ENCODE data around the gene ADAMTS20. TPM values are rescaled to one million over a fixed set of nuclear protein-coding genes. Genes with fewer than 3 reads are reported as not detected.
"Not testable (repeated sequence)": the region's sequence is repeated elsewhere in the genome, so short reads cannot be mapped to it uniquely, and the experiment has no call there.

The ADAMTS20 gene, protein sequence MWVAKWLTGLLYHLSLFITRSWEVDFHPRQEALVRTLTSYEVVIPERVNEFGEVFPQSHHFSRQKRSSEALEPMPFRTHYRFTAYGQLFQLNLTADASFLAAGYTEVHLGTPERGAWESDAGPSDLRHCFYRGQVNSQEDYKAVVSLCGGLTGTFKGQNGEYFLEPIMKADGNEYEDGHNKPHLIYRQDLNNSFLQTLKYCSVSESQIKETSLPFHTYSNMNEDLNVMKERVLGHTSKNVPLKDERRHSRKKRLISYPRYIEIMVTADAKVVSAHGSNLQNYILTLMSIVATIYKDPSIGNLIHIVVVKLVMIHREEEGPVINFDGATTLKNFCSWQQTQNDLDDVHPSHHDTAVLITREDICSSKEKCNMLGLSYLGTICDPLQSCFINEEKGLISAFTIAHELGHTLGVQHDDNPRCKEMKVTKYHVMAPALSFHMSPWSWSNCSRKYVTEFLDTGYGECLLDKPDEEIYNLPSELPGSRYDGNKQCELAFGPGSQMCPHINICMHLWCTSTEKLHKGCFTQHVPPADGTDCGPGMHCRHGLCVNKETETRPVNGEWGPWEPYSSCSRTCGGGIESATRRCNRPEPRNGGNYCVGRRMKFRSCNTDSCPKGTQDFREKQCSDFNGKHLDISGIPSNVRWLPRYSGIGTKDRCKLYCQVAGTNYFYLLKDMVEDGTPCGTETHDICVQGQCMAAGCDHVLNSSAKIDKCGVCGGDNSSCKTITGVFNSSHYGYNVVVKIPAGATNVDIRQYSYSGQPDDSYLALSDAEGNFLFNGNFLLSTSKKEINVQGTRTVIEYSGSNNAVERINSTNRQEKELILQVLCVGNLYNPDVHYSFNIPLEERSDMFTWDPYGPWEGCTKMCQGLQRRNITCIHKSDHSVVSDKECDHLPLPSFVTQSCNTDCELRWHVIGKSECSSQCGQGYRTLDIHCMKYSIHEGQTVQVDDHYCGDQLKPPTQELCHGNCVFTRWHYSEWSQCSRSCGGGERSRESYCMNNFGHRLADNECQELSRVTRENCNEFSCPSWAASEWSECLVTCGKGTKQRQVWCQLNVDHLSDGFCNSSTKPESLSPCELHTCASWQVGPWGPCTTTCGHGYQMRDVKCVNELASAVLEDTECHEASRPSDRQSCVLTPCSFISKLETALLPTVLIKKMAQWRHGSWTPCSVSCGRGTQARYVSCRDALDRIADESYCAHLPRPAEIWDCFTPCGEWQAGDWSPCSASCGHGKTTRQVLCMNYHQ (N-terminal part only)
- polyA plus RNA-seq (2013, experiment 1 of 2; ENCODE audit: insufficient read length), result 0.17 TPM
- 0.07 TPM for polyA plus RNA-seq (2013, experiment 2 of 2; ENCODE audit: insufficient read length)

DNA sequence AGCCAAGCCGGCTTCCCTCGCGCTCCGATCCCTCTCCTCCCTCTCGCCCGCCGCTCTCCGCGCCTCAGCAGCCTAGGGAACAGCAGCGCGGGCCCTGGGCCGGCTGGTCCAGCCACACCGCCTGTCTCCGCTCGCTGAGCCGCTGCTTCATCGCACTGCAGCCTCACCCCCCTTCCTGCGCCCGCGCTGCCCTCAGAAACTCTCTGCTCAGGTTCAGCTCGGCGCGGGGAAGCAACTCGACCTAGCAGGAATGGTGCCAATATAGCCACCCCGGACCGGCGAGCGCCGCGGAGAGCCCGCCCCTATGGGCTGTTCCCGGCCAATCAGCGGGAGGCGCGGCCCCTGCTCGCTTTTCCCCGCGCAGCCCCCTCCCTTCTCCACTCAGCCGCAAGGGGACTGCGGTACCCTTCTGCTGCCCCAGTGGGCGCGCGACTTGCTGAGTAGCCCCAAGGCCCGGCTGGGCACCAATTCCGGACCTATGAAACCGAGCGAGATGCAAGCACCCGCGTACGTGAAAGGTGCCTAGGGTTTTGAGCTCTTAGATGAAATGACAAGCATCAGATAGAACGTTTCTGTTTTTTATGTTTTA, at the start of gene ADAMTS20:
Gene ADAMTS20, minus strand, starts transcription at position 233 of the 589 bp plus-strand sequence. CDS start 282 bp downstream, outside the sequence.
- peak; percentile 32 for DNase-seq

DNA sequence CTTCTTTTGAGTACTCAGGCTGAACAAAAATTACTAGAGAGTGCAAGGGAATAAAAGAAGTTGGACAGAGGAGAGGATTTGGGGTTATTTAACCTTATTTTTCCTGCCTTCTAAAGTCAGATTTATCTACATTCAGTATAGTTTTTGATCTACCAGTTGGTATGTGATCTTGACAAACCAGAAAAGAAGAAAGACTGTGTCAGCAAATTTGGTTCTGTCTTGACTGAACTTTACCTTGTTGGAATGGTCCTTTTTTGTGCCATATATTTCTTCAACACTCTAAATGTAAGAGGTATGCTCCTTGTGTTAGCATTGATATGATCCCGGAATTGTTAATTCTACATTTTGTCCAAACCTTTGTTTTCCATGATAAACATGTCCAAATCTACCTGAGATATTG, 47.7 kb upstream of the ADAMTS20 start:
- no peak for DNase-seq

DNA sequence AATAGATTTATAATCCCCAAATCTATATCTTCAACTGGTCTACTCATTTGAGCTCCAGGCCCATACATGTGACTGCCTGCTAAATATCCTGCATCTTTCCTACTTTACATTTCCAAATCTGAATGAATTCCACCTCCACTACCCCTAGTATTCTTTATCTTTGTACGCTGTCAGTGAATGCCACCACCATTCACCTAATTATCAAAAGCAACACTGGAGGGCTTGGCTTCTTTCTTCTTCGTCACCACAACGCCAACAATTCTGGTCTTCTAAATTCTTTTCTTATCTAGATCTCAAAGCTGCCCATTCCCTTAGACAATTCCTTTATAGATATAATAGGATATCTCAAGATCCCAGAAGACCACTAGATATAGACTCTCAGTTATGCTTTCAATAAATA, 47.1 kb upstream of the ADAMTS20 start:
- DNase-seq, result no peak

DNA sequence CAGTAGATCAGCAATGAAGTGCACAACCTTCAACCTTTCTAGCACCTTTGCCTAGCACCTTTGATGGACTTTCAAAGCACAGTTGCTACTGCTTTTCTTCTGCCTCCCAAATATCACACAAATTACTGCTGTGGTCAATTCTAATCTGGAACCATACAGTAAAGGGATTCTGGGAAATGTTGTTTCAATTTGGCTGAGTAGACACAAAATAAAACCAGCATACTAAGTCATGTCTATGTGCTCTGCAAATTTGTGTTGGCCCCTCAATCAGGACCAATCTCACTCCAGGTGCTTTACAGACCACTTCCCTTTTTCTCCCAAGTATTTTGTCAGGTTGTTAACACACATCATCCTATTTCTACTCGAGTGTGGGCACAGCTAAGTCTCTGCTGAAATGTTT, 38.3 kb upstream of the ADAMTS20 start:
- DNase-seq, result no peak

DNA sequence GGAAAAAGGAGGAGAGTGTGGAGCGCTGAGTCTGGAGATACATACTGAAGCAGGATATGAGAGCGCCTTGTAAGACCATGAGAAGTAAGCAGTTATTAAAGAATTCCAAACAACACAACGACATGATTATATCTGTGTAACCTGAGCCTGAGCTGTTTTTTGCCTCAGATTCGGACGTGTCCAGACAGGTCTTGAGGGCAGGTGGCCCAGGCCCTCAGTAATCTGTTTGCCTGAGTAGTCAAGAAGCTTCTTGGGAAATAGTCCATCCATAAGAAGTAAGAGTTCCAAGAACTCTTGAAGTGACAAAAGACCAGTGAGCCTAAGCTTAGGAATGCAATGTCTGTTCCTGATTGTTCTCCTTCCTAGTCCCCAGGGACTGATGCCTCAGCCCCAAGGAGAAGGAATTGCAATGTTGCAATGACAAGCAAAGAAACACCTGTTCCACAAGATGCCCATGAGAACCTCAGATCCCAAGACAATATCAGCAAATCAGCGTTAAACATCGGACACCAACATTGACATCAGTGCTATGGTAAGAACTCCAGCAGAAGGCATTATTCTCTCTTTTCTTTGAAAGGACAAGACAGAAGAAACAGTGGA, 34.7 kb upstream of the ADAMTS20 start:
- DNase-seq, result peak; percentile 4

DNA sequence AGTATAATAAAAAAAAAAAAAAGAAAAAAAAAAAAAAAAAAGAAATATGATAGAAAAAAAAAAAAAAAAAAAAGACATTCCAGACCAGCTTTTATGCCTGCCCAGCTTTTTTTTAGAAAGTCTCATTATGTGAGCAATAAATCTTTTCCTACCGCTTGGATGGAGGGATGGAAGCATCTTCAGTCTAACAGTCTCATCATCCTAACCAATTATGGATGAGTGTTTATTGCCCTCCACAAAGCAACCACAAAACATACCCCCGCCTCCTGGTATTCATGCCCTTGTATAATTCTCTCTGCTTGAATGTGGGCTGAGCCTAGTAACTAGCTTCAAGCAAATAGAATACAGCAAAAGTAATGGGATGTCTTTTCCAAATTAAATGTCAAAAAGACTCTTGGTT, 33.7 kb upstream of the ADAMTS20 start:
- DNase-seq, result no peak

DNA sequence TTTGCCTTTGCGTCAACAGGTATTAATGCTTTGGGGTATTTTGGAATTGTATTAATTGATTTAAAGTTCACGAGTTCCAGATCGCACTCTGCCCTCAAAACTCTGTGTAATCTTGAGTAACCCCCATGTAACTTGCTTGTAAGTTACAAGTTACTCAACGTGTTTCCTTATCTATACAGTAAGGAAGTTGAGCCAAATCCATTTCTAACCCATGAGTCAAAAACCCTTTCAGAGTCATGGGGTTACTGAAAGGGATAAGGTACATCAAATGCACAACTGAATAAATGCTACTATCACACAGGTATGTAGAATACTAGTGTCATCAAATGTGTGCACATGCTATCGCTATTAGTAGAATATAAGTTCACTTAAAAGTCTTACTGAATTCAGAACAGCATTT, 28.6 kb upstream of the ADAMTS20 start:
- DNase-seq, result no peak

DNA sequence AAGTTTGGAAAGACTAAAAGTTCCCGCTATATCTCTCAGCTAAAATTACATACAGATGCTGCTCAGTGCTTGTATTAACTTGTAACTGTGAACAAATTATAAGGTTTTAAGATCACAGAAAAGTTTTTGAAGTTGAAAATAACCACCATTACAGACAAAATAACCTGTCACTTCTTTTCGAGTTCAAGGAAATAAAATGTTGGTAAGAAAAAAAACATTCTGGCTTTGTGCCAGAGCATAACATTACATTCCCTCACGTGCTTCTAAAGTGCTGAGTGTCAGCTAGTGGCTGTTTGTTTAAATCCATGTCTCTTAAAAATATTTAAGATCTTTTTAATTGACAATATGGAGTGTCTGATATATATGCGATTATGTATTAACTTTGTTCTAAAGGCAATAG, 27.2 kb upstream of the ADAMTS20 start:
- DNase-seq, result peak; percentile 33

DNA sequence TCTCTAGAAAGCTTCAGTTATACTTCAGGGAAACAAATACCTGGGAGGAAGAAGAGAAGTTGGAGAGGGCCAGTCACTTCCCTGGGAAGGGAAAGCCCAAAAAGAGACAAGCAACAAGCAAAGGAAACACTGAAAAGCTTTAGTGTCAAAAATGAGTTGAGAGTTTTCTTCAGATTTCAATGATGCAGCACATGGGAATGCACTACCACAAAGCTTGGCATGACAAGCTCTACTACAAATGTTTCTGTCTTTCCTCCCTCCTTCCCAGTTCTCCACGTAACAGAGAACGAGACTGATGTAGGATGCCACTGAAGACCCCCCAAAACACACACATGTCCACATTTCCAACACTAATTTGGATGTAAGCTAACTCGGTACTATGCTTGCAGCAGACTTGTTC, 26.8 kb upstream of the ADAMTS20 start:
- peak; percentile 68 for DNase-seq

DNA sequence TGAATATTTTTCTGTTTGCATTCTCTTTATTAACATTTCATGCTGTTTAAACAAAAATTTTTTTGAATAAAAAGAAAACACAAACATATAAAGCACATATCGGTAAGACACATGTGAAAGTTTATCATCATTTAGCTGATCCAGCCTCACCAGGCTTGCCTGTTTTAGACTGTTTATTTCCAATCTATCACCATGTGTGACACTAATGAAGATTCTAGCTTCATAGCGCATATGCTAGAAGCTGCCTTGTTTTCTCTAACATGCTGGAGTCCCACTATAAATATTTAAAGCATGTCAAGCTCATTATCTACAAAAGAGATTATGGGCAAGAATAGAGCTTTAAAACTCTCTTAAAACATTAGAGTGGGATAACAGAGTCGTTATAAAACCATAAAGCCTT, 25.4 kb upstream of the ADAMTS20 start:
- DNase-seq, result no peak

DNA sequence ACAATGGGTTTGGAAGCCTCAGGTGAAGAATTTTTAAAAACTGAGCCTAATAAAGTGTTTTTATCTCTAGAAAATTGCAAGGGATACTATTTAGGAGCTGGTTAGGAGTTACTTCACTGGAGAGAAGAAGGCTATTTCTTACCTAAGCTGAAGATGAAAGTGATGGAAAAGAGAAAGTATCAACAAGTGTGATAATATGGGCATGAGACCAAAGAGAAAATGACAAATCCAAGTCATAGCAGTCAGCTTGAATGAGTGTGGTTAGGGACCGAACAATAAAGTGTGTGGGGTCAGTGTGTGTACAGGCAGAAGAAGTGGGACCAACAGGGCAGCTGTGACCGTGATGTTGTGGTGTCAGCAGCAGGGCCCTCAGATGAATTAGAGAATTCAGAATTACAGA, 24.2 kb upstream of the ADAMTS20 start:
- no peak for DNase-seq

DNA sequence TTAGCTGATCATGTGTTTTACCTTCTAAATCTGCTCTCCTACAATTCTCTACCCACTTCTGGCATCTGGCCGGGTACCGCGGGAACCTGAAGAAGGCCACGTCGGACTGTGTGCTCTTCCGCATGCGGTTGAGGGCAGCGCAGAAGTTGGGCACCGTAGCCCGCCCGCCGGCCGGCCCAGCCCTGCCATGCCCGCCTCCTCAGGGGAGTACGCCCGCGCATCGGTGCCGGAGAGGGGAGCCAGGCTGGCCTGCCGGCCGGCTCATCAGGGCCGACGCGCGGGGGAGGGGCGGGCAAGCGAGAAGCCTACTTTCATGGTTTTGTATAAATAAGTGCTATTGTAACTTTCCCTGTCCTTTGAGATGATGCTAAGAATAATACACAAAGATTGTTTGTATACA, 19.9 kb upstream of the ADAMTS20 start:
- no peak for DNase-seq

DNA sequence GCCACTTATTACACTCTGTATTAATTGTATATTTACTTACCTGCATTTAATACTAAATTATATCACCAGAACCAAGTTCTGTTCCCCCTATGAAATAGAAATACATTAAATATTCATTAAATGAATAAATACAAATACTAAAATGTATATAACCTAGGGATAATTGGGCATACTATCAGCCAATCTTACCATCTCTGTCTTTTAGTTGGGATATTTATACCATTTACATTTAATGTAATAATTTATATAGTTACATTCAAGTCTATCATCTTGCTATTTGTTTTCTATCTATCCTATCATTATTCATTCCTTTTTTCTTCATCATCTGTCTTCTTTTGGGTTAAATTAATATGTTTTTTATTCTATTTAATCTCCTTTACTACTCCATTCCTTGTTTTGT, 4.1 kb upstream of the ADAMTS20 start:
- no peak for DNase-seq

DNA sequence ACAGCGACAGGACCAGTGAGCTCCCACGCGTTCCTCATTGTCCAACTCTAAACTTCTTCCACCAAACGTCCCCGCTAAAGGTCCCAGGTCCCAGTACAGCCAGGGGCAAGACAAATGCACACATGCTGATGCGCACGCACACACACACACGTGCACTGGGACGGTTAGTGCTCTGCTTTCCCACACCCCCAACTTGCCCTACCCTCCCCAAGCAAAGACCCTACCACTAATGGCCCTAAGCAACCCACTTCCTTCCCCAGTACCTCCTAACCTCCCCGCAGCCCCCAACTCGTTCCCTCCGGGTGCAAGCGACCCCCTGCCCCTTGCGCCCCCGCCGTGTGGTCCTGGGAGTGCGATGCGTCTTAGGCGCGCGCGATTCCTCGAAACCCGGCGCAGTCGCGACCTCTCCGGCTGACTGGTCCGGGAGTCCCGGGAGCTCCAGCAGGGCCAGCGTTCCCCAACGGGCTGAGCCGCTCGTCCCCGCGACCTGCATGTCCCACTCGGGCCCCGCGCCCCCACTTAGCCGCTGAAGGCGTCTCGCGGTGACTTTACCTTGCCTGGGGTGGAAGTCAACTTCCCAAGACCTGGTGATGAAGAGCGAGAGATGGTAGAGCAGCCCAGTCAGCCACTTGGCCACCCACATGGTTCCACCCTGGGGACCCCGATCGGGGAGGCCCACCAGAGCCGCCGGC, 578 bp downstream of the ADAMTS20 start:
- DNase-seq, result peak; percentile 7

DNA sequence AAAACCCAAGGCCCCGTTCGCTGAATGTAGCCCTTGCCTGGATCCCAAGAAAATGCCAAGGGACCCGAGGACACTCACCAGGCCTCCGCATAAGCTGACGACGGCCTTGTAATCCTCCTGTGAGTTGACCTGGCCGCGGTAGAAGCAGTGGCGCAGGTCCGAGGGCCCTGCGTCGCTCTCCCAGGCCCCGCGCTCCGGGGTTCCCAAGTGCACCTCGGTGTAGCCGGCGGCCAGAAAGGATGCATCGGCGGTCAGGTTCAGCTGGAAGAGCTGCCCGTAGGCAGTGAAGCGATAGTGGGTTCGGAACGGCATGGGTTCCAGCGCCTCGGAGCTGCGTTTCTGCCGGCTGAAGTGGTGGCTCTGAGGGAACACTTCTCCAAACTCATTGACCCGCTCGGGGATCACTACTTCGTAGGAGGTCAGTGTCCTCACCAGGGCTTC, 1.2 kb downstream of the ADAMTS20 start:
- DNase-seq, result no peak

DNA sequence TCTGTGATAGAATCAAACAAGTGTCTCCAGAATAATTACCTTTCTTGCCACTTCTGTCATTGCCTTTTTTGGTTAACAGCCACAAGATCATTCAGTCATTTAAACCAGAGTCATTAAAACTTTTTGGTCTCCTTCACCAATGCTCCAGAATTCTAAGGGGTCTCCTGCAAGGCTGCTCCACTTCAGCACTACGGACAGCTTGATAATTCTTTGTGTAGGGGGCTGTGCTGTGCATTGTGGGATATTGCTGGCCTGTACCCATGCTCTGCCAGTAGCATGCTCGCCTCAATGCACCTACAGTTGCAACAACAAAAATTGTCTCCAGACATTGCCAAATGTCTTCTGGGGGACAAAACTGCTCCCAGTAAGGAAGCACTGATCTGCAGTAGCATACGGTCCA, 7.3 kb downstream of the ADAMTS20 start:
- no peak for DNase-seq

DNA sequence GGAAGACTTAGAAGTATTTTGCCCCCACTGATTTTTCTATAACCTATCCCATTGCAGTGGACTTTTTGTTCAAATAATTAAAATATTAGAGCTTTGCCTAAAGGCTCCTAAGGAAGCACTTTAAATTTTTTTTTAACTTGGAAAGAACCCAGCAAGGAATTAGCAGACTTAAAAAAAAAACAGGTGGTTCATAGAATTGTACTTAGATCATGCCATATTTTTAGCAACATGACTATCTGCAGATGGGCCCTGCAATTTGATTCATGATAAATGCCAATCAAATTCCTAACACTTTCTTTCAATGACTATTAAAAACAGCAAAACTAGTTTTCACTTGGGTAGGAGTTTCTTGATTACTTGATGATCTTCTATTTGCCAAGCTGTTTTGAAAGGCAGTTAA, 11.5 kb downstream of the ADAMTS20 start:
- peak; percentile 72 for DNase-seq

DNA sequence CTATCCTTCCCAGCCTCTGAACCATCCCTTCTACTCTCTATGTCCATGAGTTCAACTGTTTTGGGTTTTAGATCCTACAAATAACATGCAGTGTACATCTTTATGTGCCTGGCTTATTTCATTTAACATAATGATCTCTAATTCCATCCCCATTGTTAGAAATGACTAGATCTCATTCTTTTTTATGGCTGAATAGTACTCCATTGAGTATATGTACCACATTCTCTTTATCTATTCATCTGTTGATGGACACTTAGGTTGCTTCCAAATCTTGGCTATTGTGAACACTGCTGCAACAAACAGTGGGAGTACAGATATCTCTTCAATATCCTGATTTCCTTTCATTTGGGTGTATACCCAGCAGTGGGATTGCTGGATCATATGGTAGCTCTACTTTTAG, 14.3 kb downstream of the ADAMTS20 start:
- DNase-seq, result not testable (repeated sequence)

DNA sequence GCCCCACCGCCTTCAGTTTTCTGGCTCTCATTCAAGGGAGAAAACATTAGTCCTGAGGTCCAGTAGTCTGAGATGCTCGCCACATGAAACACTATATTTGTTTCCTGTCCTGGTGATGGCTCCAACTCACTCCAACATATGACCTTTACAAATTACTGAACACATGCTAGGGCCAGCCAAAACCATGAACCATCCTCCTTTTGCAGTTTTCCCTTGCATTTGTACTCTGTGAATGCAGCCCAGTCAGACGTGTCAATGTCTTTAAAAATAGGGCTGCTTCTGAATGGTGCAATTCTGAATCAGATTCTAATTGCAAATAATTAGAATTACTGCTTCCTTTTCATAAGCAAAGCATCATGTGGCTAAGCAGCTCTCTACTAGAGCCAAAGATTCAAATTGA, 36.0 kb downstream of the ADAMTS20 start:
- DNase-seq, result no peak

DNA sequence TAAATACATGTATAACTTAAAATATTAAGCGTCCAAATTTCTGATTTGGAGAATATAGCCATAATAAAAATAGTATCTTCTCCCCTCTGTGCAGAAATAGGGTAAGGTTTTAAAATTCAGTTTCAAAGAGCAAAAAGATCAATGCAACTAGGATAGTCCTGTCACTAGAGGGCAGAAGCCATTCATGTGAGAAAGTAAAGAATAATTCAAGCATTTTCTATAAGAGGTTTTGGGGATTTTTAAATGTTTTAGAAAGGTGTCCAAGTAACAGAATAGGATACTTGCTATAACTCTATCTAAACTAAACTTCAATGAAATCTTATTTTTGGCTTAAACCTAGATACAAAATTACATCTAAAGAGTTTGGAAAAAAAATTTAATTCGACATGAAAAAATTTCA, 50.3 kb downstream of the ADAMTS20 start:
- DNase-seq, result peak; percentile 36

DNA sequence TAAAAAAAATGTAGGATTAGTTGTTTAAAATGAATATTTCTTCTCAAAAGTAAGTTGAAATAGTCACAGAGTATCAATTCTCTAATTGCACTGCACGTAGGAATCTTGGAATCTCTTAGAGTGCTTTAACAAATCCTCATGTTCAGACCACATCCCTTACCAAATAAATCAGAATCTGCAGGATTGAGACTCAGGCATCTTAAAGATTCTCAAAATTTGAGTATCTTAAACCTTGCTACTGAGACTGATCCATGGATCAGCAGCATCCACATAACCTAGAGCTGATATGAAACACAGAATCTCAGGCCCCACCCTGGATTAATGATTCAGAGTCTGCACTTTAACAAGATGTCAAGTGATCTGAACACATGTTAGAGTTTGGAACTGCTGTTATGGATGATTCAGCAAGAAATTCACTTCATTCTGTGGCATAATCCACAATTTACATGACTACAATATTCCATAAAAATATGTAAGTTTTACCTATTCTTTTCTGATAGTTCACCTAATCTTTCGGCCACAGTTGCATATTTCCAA, 58.7 kb downstream of the ADAMTS20 start:
- DNase-seq, result no peak

Measured in fibroblast of skin of back (primary cell).